ENCODE results near the gene IFNAR1. TPM values are rescaled to one million over a fixed set of nuclear protein-coding genes. Genes with fewer than 3 reads are reported as not detected.

Gene IFNAR1
- total RNA-seq, 1 experiment from 2014 or later = 30.0 TPM

DNA sequence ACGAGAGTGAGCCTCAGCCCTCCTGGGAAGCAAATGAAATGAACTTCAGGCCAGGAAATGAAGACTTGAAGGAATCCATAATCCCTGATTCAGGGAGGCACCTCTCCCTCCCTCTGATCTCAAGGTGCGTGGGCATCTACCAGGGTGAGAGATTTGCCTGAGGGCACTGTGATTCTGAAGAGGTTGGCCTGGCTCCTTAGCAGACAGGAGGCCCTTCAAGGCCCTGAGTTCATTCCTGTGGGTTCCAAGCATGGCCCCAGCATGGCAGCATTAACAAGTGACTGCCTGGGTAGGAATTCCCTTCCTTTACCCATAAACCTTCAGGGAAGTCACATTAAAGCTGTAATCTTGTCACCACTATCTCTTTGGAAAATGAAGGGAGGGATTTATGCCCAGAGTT, 48.7 kb downstream of the IFNAR1 start:
- Mint-ChIP-seq H3K36me3 (ENCODE audit: insufficient read depth, unreplicated experiment) (peaks cover 2% of the 10 kb centered on the region), H3K4me1 (ENCODE audit: insufficient read depth, unreplicated experiment) (peaks cover 13% of the 10 kb centered on the region), H3K4me3 (ENCODE audit: unreplicated experiment) (no peak overlapping the region), H3K27me3 (ENCODE audit: insufficient read depth, unreplicated experiment) (no peaks in the 10 kb centered on the region), H3K9me3 (ENCODE audit: unreplicated experiment) (no peaks in the 10 kb centered on the region), H3K27ac (ENCODE audit: low read depth, unreplicated experiment) (no peak overlapping the region)
- ChIA-PET POLR2A (interaction anchor here (0.6 to 2.0 kb wide), 2 partner anchors 12 to 38 kb away, joined by 3 to 6 read pairs; no protein-coding TSS in a partner anchor), CTCF (interaction anchor here (1.0 to 1.8 kb wide), 5 partner anchors 12 to 529 kb away, joined by 3 to 8 read pairs (median 4); no protein-coding TSS in a partner anchor)
- DNase-seq (ENCODE audit: unreplicated experiment) = peak; percentile 43
- intact Hi-C loops (cut with micrococcal nuclease) = no loop called here
- no TSS peak for BruUV-seq (replicated peaks)
- TF ChIP-seq, protein P1, sequence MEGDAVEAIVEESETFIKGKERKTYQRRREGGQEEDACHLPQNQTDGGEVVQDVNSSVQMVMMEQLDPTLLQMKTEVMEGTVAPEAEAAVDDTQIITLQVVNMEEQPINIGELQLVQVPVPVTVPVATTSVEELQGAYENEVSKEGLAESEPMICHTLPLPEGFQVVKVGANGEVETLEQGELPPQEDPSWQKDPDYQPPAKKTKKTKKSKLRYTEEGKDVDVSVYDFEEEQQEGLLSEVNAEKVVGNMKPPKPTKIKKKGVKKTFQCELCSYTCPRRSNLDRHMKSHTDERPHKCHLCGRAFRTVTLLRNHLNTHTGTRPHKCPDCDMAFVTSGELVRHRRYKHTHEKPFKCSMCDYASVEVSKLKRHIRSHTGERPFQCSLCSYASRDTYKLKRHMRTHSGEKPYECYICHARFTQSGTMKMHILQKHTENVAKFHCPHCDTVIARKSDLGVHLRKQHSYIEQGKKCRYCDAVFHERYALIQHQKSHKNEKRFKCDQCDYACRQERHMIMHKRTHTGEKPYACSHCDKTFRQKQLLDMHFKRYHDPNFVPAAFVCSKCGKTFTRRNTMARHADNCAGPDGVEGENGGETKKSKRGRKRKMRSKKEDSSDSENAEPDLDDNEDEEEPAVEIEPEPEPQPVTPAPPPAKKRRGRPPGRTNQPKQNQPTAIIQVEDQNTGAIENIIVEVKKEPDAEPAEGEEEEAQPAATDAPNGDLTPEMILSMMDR (IDR thresholded peaks at IDR 0.05; ENCODE audit: unreplicated experiment) = no peak

DNA sequence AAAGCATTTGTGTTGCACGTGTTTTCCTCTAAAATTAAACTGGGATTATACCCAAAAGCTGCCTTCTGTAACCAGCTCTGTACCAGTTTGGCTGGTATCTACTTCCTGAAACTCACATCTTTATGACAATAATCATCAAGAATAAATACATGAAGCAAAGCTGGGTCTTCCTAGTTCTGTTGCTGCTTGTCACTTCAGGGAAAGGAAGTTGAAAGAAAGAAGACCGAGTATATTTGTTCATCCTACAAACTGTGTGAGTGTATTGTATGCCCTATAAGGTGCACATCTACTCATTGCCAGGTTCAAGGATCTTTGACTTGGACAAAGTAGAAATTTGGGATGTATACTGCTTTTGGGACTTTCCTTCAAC, 49.3 kb downstream of the IFNAR1 start:
- Mint-ChIP-seq H3K36me3 (ENCODE audit: insufficient read depth, unreplicated experiment) (no peaks in the 10 kb centered on the region), H3K4me1 (ENCODE audit: insufficient read depth, unreplicated experiment) (peaks cover 13% of the 10 kb centered on the region), H3K4me3 (ENCODE audit: unreplicated experiment) (no peak overlapping the region), H3K27ac (ENCODE audit: low read depth, unreplicated experiment) (no peak overlapping the region), H3K27me3 (ENCODE audit: insufficient read depth, unreplicated experiment) (no peaks in the 10 kb centered on the region), H3K9me3 (ENCODE audit: unreplicated experiment) (no peaks in the 10 kb centered on the region)
- BruUV-seq (replicated peaks) = no TSS peak
- TF ChIP-seq, protein P1 (IDR thresholded peaks at IDR 0.05; ENCODE audit: unreplicated experiment) = no peak
- CTCF ChIA-PET = interaction anchor here (0.6 to 1.8 kb wide), 6 partner anchors 13 to 541 kb away, joined by 3 to 8 read pairs (median 4); no protein-coding TSS in a partner anchor
- intact Hi-C loops (cut with micrococcal nuclease) = loop anchor here (1.0 kb wide), 1 partner anchor 175 kb away; no protein-coding TSS in a partner anchor
- no peak for DNase-seq (ENCODE audit: unreplicated experiment)
- POLR2A ChIA-PET = interaction anchor here (0.6 to 2.0 kb wide), 2 partner anchors 12 to 38 kb away, joined by 3 to 6 read pairs; no protein-coding TSS in a partner anchor

DNA sequence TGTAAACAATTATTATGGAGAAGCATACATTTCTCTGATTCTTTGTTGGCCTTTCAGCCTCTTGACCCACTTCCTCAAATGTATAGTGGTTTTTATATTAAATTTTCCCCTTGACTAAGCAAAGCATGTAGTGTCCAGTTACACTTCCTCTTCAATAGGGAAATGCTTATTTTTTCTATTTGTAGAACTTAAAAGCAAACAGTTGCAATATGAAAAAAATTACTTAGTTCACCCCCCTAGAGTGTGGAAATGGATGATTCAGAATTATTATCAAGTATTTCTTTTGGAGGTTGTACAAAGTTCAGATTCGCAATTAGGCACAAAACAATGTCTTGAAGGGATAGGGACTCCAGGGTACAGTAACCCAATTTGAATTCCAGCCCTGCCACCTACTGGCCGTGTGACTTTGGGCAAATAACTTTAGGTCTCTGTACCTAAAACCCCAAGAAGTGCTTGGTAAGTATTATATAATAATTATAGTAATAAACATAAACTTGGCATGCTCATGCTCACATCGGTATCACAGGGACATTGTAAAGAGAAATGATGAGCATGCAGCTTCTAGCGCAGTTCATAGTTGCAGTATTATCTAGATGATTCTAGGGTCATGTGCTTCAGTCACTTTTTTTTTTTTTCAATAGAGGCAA, 49.8 kb downstream of the IFNAR1 start:
- no peaks in the 10 kb centered on the region for H3K9me3 Mint-ChIP-seq (ENCODE audit: unreplicated experiment)
- peaks cover 13% of the 10 kb centered on the region for H3K4me1 Mint-ChIP-seq (ENCODE audit: insufficient read depth, unreplicated experiment)
- TF ChIP-seq, protein P1 (IDR thresholded peaks at IDR 0.05; ENCODE audit: unreplicated experiment) = peak; percentile 54
- no peak overlapping the region for H3K27ac Mint-ChIP-seq (ENCODE audit: low read depth, unreplicated experiment)
- intact Hi-C loops (cut with micrococcal nuclease) = loop anchor here (1.0 kb wide), 1 partner anchor 175 kb away; no protein-coding TSS in a partner anchor
- no peaks in the 10 kb centered on the region for H3K36me3 Mint-ChIP-seq (ENCODE audit: insufficient read depth, unreplicated experiment)
- ChIA-PET POLR2A (interaction anchor here (0.7 to 2.0 kb wide), 3 partner anchors 13 to 448 kb away, joined by 3 to 6 read pairs (median 4); no protein-coding TSS in a partner anchor), CTCF (interaction anchor here (0.6 to 2.5 kb wide), 9 partner anchors 12 to 541 kb away, joined by 3 to 15 read pairs (median 4); no protein-coding TSS in a partner anchor)
- no TSS peak for BruUV-seq (replicated peaks)
- H3K27me3 Mint-ChIP-seq (ENCODE audit: insufficient read depth, unreplicated experiment) = no peaks in the 10 kb centered on the region
- H3K4me3 Mint-ChIP-seq (ENCODE audit: unreplicated experiment) = no peak overlapping the region
- peak; percentile 72 for DNase-seq (ENCODE audit: unreplicated experiment)

DNA sequence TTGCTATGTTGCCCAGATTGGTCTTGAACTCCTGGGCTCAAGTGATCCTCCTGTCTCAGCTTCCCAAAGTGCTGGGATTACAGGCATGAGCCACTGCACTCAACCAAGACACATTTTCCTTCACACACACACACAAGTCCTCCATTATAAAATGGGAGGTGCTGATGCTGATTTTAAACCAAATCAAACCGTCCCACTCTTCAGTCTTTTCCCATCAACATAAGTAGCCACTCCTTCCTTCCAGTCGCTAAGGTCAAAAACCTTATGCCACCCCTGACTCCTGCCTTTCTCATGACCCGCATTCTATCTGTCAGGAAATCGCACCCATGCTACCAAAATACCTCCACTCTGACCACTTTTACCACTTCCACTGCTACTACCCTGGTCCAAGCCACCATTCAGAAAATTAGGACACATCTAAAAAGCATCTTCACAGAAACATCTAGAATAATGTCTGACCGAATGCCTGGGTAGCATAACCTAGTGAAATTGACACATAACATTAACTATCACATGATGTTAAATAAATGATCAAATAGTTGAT, 50.4 kb downstream of the IFNAR1 start:
- intact Hi-C loops (cut with micrococcal nuclease) = no loop called here
- Mint-ChIP-seq H3K27me3 (ENCODE audit: insufficient read depth, unreplicated experiment) (no peaks in the 10 kb centered on the region), H3K4me3 (ENCODE audit: unreplicated experiment) (no peak overlapping the region), H3K27ac (ENCODE audit: low read depth, unreplicated experiment) (no peak overlapping the region), H3K9me3 (ENCODE audit: unreplicated experiment) (no peaks in the 10 kb centered on the region), H3K36me3 (ENCODE audit: insufficient read depth, unreplicated experiment) (no peaks in the 10 kb centered on the region), H3K4me1 (ENCODE audit: insufficient read depth, unreplicated experiment) (peaks cover 17% of the 10 kb centered on the region)
- BruUV-seq (replicated peaks) = no TSS peak
- POLR2A ChIA-PET = interaction anchor here (0.7 to 2.0 kb wide), 4 partner anchors 13 to 447 kb away, joined by 3 to 6 read pairs (median 4); partner anchors contain the start of gene IFNAR1
- CTCF ChIA-PET = interaction anchor here (0.6 to 2.5 kb wide), 10 partner anchors 8 to 400 kb away, joined by 3 to 15 read pairs (median 4); no protein-coding TSS in a partner anchor
- TF ChIP-seq, protein P1 (IDR thresholded peaks at IDR 0.05; ENCODE audit: unreplicated experiment) = no peak
- no peak for DNase-seq (ENCODE audit: unreplicated experiment)
